Measurements from ENCODE around the gene NPR1.

GRCh38 chr1:153673511-153673910 is 5.0 kb upstream of the NPR1 start:
- TF ChIP-seq, protein P1, sequence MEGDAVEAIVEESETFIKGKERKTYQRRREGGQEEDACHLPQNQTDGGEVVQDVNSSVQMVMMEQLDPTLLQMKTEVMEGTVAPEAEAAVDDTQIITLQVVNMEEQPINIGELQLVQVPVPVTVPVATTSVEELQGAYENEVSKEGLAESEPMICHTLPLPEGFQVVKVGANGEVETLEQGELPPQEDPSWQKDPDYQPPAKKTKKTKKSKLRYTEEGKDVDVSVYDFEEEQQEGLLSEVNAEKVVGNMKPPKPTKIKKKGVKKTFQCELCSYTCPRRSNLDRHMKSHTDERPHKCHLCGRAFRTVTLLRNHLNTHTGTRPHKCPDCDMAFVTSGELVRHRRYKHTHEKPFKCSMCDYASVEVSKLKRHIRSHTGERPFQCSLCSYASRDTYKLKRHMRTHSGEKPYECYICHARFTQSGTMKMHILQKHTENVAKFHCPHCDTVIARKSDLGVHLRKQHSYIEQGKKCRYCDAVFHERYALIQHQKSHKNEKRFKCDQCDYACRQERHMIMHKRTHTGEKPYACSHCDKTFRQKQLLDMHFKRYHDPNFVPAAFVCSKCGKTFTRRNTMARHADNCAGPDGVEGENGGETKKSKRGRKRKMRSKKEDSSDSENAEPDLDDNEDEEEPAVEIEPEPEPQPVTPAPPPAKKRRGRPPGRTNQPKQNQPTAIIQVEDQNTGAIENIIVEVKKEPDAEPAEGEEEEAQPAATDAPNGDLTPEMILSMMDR (IDR thresholded peaks at IDR 0.05; ENCODE audit: low read depth, low read length) = no peak
- no peak for TF ChIP-seq EZH2phosphoT487 (IDR thresholded peaks at IDR 0.05; ENCODE audit: low read depth)
